Measurements from ENCODE around the gene BCL2. TPM values are rescaled to one million over a fixed set of nuclear protein-coding genes. Genes with fewer than 3 reads are reported as not detected.
A peak's percentile ranks its signal among the peaks of the same experiment; 100 is the strongest.

Gene BCL2
- total and polyA plus RNA-seq, 4 donors, result 2.6 to 25.4 (median 14.0) TPM

DNA sequence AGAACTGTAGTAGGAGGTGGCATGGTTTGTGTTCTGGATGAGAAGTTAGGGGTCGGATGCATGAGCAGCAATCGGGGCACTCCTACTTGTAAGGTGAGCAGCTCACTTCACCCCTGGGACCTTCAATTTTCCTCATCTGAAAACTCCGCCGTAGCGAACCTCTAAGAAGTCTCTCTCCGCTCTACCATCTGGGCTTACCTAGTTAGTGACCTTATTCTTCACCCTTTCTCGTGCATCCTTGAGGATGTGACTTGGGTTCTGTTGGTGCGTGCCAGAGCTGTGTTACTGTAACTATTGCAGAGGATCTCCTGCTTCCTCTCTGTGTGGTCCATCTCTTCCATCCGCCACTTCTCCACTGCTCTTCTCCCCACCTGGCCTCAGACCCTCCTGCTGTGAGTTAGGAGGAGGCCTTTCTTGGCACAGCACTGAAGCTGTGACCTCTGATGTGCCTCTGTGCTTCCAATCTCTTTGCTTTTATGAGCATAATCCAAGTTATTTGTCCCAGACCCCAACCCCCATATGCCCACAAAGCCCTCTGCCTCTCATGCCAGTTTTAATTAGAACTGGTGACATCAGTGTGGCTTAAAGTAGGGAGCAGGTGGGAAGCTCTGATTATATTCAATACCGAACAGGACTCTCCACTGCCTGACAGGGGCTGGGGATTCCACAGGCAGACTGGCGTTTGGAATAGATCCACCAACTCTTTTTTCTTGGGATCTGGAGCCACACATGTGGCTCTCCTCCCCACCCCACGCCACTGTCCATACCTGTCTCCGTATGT, 178.4 kb downstream of the BCL2 start:
- ATAC-seq (ENCODE audit: low FRiP score), result no peak
- Histone ChIP-seq H3K4me1 (ENCODE audit: control insufficient read depth in 1 of 2, insufficient read depth in 2 of 2, low read length in 2 of 2) (peaks cover 0 to 3% of the 10 kb centered on the region in 2 donors), H3K9me3 (ENCODE audit: control insufficient read depth, low read length) (no peaks in the 10 kb centered on the region), H3K4me3 (ENCODE audit: low read length in 2 of 2) (no peak overlapping the region), H3K27ac (ENCODE audit: low read depth in 1 of 2, low read length in 2 of 2) (no peak overlapping the region), H3K36me3 (ENCODE audit: control insufficient read depth in 1 of 2, insufficient read depth in 2 of 2, low read length in 1 of 2) (no peaks in the 10 kb centered on the region), H3K27me3 (ENCODE audit: control insufficient read depth in 1 of 2, insufficient read depth in 2 of 2, low read length in 1 of 2) (no peaks in the 10 kb centered on the region)
- no peak for DNase-seq
- intact Hi-C loops (cut with DNase I), result loop anchor here in 1 of 2 donors (5.0 kb wide), 1 partner anchor 96 kb away; no protein-coding TSS in a partner anchor
- WGBS, 2 donors, result 97% methylated on average over 13 of the region's 13 CpGs

DNA sequence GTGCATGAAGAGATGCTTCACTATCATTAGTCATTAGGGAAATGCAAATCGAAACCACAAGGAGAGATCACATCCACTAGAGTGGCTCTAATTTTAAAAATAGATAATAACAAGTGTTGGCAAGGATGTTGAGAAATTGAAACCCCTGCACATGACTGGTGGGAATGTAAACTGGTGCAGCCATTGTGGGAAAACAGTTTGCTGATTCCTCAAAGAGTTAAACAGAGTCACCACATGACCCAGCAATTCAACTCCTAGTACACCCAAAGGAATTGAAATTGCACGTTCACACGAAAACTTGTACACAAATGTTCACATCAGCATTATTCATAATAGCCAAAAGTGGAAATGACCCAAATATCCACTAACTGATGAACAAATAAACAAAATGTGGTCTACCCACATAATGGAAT, 179.5 kb downstream of the BCL2 start:
- DNase-seq (no peak), ATAC-seq (ENCODE audit: low FRiP score) (no peak)
- H3K36me3 ChIP-seq (ENCODE audit: control insufficient read depth in 1 of 2, insufficient read depth in 2 of 2, low read length in 1 of 2), result no peaks in the 10 kb centered on the region
- H3K4me1 ChIP-seq (ENCODE audit: control insufficient read depth in 1 of 2, insufficient read depth in 2 of 2, low read length in 2 of 2), result no peaks in the 10 kb centered on the region
- no peaks in the 10 kb centered on the region for H3K9me3 ChIP-seq (ENCODE audit: control insufficient read depth, low read length)
- no peaks in the 10 kb centered on the region for H3K27me3 ChIP-seq (ENCODE audit: control insufficient read depth in 1 of 2, insufficient read depth in 2 of 2, low read length in 1 of 2)
- H3K4me3 ChIP-seq (ENCODE audit: low read length in 2 of 2), result no peak overlapping the region
- intact Hi-C loops (cut with DNase I), result loop anchor here in 1 of 2 donors (5.0 kb wide), 1 partner anchor 97 kb away; no protein-coding TSS in a partner anchor
- WGBS, 2 donors, result 92% methylated on average over 3 of the region's 3 CpGs
- no peak overlapping the region for H3K27ac ChIP-seq (ENCODE audit: low read depth in 1 of 2, low read length in 2 of 2)

DNA sequence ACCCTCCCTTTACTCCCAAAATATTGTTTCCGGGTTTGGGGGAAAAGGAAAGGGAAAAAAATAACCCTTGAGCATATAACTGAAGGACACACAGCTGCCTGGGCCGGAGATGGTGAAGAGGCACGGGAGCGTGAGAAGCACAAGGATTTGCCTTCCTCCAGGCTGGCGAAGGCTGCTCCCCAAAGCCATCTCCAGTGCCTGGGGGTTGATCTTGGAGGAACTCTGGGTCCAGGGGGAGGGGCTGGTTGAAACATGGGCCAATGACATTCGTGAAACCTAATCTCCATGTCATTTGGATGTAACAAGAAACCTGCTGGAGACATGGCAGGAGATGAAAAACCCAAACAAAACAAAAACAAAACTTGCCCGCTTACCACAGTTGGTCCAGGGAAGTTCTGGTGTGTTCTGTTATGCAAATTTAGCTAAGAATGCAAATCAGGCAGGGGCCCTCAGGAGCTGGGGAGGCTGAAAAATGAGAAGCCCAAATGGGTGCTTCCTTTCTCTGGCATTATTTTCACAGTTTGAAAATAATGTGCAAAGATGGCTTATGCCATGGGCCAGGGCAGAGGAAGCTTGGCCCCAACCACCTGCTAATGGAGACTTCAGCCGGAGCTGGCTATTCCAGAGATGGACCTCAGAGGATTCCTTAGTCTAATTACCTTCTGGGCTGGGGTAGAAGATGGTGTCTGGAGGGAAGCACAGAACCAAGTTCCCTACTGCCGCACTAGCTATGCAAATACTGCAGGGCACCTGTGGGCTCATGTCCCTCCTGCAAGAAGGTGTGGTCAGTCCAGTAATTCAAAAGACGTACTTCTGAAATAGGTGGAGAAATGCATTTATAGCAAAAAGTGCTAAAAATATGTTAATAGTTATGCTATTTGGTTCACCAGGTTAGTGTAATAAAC, 180.9 kb downstream of the BCL2 start:
- Histone ChIP-seq H3K36me3 (ENCODE audit: control insufficient read depth in 1 of 2, insufficient read depth in 2 of 2, low read length in 1 of 2) (no peaks in the 10 kb centered on the region), H3K27me3 (ENCODE audit: control insufficient read depth in 1 of 2, insufficient read depth in 2 of 2, low read length in 1 of 2) (no peaks in the 10 kb centered on the region), H3K27ac (ENCODE audit: low read depth in 1 of 2, low read length in 2 of 2) (no peak overlapping the region), H3K4me1 (ENCODE audit: control insufficient read depth in 1 of 2, insufficient read depth in 2 of 2, low read length in 2 of 2) (no peaks in the 10 kb centered on the region), H3K4me3 (ENCODE audit: low read length in 2 of 2) (no peak overlapping the region), H3K9me3 (ENCODE audit: control insufficient read depth, low read length) (no peaks in the 10 kb centered on the region)
- intact Hi-C loops (cut with DNase I), result no loop called here
- ATAC-seq (ENCODE audit: low FRiP score) (no peak), DNase-seq (no peak)
- 81 to 82% methylated on average over 10 of the region's 10 CpGs for WGBS, 2 donors

DNA sequence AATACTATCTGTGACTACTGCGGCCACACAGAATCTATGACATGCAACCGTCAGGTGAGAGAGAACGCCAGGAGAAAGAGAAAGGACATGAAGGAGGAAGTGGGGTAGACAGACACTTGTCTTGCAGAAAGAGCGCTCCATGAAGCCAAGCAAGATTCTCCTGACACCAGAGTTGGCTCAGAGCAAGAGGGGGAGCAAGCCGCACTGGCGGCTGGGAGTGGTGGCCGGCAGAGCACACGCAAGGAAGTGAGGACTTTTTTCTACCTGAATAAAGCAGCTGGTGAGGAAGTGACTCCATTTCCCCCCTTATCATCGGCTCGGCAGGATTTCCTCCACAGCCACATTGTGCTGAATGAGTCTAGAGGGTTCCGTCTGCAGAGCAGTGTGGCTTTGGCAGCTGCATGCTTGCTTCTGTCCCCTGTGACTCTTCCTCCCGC, 181.6 kb downstream of the BCL2 start:
- intact Hi-C loops (cut with DNase I), result no loop called here

DNA sequence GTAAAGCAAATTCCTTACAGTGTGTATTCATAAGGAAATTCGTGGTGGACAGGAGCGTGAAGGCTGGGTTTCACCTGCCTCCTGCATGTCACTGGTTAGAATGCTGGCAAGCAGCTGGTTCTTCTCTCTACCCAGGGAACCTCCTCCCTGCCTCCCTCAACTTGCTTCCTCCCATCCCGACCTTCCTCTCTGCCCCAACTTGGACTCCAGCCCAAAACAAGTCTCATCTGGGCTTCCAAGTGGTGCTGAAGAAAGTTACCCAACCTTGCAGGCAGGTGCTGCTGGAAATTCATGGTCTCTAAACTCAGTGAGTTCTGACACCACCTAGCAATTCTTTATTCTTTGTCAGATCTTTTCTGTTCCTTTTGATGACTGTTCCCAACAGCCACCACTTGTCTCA, 184.5 kb downstream of the BCL2 start:
- no peak overlapping the region for H3K4me3 ChIP-seq (ENCODE audit: low read length in 2 of 2)
- intact Hi-C loops (cut with DNase I), result no loop called here
- no peak overlapping the region for H3K27ac ChIP-seq (ENCODE audit: low read depth in 1 of 2, low read length in 2 of 2)
- DNase-seq (no peak), ATAC-seq (ENCODE audit: low FRiP score) (no peak)
- WGBS, 2 donors, result 75 to 77% methylated on average over 3 of the region's 3 CpGs
- H3K9me3 ChIP-seq (ENCODE audit: control insufficient read depth, low read length), result no peaks in the 10 kb centered on the region
- H3K36me3 ChIP-seq (ENCODE audit: control insufficient read depth in 1 of 2, insufficient read depth in 2 of 2, low read length in 1 of 2), result no peaks in the 10 kb centered on the region
- H3K4me1 ChIP-seq (ENCODE audit: control insufficient read depth in 1 of 2, insufficient read depth in 2 of 2, low read length in 2 of 2), result no peaks in the 10 kb centered on the region
- no peaks in the 10 kb centered on the region for H3K27me3 ChIP-seq (ENCODE audit: control insufficient read depth in 1 of 2, insufficient read depth in 2 of 2, low read length in 1 of 2)

More for the DNA sequence above, 181.6 kb downstream of the BCL2 start:
- H3K4me1 ChIP-seq (ENCODE audit: control insufficient read depth in 1 of 2, insufficient read depth in 2 of 2, low read length in 2 of 2), result no peaks in the 10 kb centered on the region
- H3K27ac ChIP-seq (ENCODE audit: low read depth in 1 of 2, low read length in 2 of 2), result no peak overlapping the region
- no peak overlapping the region for H3K4me3 ChIP-seq (ENCODE audit: low read length in 2 of 2)
- 87 to 88% methylated on average over 12 of the region's 12 CpGs for WGBS, 2 donors
- DNase-seq (no peak), ATAC-seq (ENCODE audit: low FRiP score) (no peak)
- H3K9me3 ChIP-seq (ENCODE audit: control insufficient read depth, low read length), result no peaks in the 10 kb centered on the region
- H3K27me3 ChIP-seq (ENCODE audit: control insufficient read depth in 1 of 2, insufficient read depth in 2 of 2, low read length in 1 of 2), result no peaks in the 10 kb centered on the region
- H3K36me3 ChIP-seq (ENCODE audit: control insufficient read depth in 1 of 2, insufficient read depth in 2 of 2, low read length in 1 of 2), result no peaks in the 10 kb centered on the region

DNA sequence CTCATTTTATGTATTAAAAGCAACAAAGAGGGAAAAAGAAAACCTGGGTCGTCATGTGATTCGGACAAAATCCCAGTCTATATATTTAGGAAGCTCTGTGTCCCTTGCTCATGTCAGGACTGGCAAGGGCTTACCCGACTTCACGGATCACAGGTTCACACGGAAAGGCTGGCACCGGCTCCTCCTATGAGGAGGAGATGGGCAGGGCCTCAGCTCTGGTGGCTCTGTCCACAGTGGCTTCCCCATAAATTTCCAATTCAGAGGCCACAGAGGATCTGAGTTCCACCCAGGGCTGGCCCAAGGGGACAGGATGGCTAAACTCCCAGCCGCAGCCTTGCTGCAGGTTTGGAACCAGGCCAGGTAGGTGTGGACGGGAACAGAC, 186.8 kb downstream of the BCL2 start:
- no peaks in the 10 kb centered on the region for H3K9me3 ChIP-seq (ENCODE audit: control insufficient read depth, low read length)
- DNase-seq (no peak), ATAC-seq (ENCODE audit: low FRiP score) (no peak)
- intact Hi-C loops (cut with DNase I), result loop anchor here (5.0 kb wide), 2 partner anchors 104 to 129 kb away; no protein-coding TSS in a partner anchor
- no peak overlapping the region for H3K4me3 ChIP-seq (ENCODE audit: low read length in 2 of 2)
- no peaks in the 10 kb centered on the region for H3K4me1 ChIP-seq (ENCODE audit: control insufficient read depth in 1 of 2, insufficient read depth in 2 of 2, low read length in 2 of 2)
- H3K36me3 ChIP-seq (ENCODE audit: control insufficient read depth in 1 of 2, insufficient read depth in 2 of 2, low read length in 1 of 2), result no peaks in the 10 kb centered on the region
- H3K27me3 ChIP-seq (ENCODE audit: control insufficient read depth in 1 of 2, insufficient read depth in 2 of 2, low read length in 1 of 2), result no peaks in the 10 kb centered on the region
- H3K27ac ChIP-seq (ENCODE audit: low read depth in 1 of 2, low read length in 2 of 2), result no peak overlapping the region
- WGBS, 2 donors, result 68 to 73% methylated on average over 8 of the region's 8 CpGs

DNA sequence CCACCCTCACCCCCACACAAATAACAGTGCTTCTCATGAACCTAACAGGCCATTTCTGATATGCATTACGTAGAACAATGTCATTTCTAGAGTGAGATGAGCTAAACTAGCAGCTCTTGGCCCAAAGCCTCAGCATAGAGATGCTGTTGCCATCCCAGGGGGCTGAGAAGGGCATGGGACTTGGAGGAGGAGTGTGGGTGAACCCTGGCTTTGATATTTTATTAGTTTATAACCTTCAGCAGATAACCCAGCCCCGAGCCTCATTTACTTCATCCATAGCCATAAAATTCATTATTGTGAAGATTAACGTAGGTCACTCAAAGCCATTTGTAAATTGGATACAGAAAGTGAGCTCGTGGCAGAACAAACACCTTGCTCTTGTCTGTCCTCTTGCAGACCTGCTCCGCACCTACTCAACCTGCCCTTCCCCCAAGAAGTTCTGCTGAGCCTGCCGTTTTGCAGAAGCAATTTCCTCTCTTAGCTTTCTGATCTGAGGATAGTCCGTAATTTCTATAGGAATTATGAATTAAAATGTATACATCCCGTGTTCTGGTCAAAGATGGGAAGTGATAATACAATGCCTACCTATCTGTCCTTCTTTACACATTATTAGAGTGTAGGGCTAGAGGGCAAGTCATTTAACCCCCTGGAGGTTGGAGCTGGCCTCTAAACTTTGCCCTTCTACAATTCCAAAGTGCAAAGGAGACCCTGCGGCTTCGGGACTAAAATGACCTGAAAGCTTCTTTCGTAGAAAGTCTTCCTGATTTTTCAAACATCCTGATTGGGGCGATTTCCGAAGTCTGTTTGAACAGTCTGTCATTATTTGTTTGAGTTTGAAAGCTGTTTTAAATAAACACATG, 187.4 kb downstream of the BCL2 start:
- H3K27me3 ChIP-seq (ENCODE audit: control insufficient read depth in 1 of 2, insufficient read depth in 2 of 2, low read length in 1 of 2), result no peaks in the 10 kb centered on the region
- no peaks in the 10 kb centered on the region for H3K4me1 ChIP-seq (ENCODE audit: control insufficient read depth in 1 of 2, insufficient read depth in 2 of 2, low read length in 2 of 2)
- peak overlapping the region in 1 of 2 donors; percentile 33 for H3K27ac ChIP-seq (ENCODE audit: low read depth in 1 of 2, low read length in 2 of 2)
- no peak for ATAC-seq (ENCODE audit: low FRiP score)
- no peaks in the 10 kb centered on the region for H3K9me3 ChIP-seq (ENCODE audit: control insufficient read depth, low read length)
- no peak overlapping the region for H3K4me3 ChIP-seq (ENCODE audit: low read length in 2 of 2)
- 77 to 79% methylated on average over 13 of the region's 13 CpGs for WGBS, 2 donors
- no peaks in the 10 kb centered on the region for H3K36me3 ChIP-seq (ENCODE audit: control insufficient read depth in 1 of 2, insufficient read depth in 2 of 2, low read length in 1 of 2)
- DNase-seq, result no peak
- intact Hi-C loops (cut with DNase I), result loop anchor here (2.0 to 5.0 kb wide), 5 partner anchors 105 to 191 kb away; no protein-coding TSS in a partner anchor

Data from aorta (tissue), 5 donors.